Measurements from ENCODE around the gene CBARP.
"Not testable (repeated sequence)": the region's sequence is repeated elsewhere in the genome, so short reads cannot be mapped to it uniquely, and the experiment has no call there.

Gene CBARP

DNA sequence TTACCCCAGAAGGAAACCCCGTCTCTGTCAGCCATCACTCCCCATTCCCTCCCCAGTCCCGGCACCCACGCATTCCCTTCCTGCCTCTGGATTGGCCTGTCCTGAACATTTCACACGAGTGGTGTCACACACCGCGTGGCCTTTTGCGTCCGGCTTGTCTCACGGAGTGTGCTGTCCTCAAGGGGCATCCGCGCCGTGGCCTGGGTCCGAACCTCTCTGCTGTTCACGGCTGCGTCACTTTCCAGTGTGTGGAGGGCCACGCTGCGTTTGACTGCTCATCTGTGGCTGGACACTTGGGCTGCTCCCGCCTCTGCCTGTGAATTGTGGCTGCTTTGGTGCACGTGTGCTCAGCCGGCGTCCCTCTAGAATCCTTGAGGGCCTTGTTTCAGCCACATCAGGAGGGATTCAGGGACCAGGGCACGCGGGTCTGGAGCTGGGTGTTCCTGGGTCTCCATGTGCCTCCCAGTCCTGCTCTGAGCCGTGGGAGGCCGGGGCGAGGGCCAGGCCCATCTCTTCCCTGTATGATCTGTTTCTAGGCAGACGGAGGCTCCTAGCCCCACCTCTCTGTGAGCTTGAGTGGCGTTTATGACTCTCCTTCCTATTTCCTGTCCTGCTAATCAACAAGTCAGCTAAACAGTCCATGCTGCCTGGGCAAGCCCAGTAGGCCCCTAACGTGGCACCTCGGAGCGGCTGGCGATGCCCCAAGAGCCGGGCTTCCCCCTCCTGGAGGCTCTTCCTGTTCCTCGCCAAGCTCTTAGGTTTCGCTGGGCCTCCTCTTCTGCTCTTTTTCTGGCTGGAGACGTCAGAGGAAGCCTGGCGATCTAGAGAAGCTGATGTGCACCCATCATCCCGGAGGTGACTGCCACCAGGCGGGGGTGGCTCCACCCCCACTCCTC lies 24.2 kb downstream of the CBARP start:
- peak; percentile 51 for DNase-seq (ENCODE audit: low read depth)

DNA sequence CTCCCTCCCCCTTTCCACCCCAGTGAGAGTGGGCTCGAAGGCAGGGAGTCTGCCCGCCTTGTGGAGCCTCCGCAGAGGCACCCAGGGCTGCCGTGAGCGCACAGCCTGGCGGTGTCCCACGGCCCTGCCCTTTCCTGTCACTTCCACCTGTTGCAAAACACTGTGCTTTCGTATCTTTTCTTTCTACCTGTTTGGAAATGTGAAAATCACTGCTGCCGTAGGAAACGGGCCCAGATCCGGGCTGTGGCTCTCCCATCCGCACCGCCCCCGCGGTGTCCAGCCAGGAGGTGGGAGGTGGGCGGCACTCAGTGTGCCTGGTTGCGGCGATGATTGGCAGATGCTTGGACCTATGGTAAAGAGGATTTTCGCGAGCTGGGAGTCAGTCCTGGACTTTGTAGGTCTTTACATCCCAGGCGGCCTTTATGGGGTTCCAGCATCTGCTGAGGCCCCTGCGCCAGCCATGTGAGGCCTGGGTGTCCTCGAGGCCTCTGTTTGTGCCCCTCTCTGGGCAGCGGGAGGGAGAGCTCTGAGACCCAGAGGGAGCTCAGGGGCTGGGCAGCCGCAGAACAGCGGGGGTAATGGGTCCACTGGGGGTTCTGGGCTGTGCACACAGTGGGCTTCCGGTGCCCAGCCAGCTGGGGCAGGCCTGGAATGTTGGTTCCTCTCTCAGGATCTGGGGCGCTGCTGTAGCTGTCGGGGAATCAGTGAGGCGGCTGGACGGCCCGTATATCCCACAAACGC lies 26.1 kb downstream of the CBARP start:
- no peak for DNase-seq (ENCODE audit: low read depth)

DNA sequence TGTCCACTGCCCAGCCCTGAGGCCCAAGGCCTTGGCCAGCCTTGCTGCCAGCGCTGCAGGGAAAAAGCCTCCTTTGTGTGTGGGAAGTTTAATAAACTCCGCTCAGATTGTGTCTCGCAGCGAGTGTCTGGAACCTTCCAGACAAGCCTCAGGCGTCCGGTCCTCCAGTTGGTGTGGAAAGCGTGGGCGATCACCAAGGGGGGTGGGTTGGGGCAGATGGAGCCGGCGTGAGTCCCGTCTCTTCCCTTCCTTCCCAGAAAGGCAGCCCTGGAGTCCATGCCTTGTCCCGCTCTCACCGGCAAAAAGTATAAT lies 27.6 kb downstream of the CBARP start:
- DNase-seq (ENCODE audit: low read depth), result no peak

DNA sequence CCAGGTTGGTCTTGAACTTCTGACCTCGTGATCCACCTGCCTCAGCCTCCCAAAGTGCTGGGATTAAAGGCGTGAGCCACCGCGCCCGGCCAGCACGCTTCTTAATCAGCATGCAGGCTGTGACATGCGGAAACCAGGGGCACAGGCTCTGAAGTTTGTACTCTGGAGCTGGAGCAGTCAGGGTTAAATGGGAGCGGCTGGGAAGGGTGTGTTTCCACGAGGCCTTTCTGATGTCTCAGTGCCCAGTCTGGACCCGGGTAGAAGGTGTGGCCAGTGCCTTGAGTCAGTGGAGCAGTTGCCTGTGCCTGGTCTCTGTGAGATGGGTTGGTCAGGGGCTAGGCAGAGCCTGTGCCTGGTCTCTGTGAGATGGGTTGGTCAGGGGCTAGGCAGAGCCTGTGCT lies 29.0 kb downstream of the CBARP start:
- not testable (repeated sequence) for DNase-seq (ENCODE audit: low read depth)

DNA sequence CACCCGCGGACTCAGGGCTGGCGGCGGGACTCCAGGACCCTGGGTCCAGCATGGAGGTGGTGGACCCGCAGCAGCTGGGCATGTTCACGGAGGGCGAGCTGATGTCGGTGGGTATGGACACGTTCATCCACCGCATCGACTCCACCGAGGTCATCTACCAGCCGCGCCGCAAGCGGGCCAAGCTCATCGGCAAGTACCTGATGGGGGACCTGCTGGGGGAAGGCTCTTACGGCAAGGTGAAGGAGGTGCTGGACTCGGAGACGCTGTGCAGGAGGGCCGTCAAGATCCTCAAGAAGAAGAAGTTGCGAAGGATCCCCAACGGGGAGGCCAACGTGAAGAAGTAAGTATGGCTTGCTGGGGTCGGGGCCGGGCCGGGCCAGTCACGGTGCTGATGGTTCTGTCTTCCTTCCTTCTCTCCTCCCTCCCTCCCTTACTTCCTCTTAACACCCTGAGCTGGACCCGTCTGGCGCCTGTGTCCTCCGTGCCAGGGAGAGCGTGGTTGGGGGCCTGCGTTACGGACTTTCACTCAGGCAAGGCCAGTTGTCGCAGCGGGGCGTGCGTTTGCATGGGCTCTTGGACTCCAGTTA lies 30.8 kb downstream of the CBARP start:
- no peak for DNase-seq (ENCODE audit: low read depth)

DNA sequence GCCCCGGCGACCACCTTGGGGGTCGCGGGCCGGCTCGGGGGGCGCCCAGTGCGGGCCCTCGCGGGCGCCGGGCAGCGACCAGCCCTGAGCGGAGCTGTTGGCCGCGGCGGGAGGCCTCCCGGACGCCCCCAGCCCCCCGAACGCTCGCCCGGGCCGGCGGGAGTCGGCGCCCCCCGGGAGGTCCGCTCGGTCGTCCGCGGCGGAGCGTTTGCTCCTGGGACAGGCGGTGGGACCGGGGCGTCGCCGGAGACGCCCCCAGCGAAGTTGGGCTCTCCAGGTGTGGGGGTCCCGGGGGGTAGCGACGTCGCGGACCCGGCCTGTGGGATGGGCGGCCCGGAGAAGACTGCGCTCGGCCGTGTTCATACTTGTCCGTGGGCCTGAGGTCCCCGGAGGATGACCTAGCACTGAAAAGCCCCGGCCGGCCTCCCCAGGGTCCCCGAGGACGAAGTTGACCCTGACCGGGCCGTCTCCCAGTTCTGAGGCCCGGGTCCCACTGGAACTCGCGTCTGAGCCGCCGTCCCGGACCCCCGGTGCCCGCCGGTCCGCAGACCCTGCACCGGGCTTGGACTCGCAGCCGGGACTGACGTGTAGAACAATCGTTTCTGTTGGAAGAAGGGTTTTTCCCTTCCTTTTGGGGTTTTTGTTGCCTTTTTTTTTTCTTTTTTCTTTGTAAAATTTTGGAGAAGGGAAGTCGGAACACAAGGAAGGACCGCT lies 31.5 kb downstream of the CBARP start:
- no peak for DNase-seq (ENCODE audit: low read depth)

DNA sequence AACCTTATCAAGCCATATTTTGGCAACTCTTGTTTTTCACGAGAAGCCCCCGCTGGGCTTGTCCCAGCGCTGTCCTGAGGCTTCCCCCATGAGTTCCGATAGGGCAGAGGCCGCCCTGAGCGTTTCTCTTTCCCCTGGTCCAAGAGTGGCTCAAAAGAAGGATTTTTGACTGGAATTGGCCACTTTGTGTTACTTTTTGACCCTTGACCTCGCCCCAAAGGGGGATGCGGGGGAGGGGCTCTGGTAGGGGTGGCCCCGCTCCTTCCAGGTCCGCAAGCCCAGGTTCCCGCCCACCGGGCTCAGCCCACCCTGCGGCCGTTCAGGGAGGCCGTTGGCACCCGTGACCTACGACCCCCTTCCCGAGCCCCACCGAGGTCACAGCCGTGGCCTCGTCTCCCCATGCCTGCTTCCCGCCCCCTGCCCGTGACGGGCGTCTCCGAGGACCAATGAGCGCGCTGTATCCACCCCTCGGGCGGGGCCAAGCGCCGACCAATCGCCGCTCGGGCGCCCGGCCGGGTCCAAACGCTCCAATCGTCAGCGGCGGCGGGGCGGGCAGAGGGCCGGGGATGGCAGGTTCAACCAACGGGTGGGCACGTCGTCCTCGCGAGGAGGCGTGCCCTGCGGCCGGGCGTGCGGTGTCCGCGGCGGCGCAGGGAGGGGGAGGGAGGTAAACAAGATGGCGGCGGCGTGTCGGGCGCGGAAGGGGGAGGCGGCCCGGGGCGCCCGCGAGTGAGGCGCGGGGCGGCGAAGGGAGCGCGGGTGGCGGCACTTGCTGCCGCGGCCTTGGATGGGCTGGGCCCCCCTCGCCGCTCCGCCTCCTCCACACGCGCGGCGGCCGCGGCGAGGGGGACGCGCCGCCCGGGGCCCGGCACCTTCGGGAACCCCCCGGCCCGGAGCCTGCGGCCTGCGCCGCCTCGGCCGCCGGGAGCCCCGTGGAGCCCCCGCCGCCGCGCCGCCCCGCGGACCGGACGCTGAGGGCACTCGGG lies 32.4 kb downstream of the CBARP start, which contains the start of gene STK11:
STK11 (plus strand) TSS at position 665 of the 986 bp plus-strand sequence. CDS start 1,136 bp downstream, outside the sequence.
- DNase-seq (ENCODE audit: low read depth), result peak; percentile 99

DNA sequence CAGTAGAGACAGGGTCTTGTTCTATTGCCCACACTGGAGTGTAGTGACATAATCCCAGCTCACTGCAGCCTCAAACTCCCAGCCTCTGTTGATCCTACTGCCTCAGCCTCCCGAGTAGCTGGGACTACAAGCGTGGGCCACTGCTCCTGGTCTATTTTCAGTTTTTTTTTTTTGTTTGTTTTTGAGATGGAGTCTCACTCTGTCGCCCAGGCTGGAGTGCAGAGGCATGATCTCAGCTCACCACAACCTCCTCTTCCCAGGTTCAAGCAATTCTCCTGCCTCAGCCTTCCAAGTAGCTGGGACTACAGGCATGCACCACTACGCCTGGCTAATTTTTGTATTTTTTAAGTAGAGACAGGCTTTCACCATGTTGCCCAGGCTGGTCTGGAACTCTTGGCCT lies 37.2 kb downstream of the CBARP start:
- not testable (repeated sequence) for DNase-seq (ENCODE audit: low read depth)

DNA sequence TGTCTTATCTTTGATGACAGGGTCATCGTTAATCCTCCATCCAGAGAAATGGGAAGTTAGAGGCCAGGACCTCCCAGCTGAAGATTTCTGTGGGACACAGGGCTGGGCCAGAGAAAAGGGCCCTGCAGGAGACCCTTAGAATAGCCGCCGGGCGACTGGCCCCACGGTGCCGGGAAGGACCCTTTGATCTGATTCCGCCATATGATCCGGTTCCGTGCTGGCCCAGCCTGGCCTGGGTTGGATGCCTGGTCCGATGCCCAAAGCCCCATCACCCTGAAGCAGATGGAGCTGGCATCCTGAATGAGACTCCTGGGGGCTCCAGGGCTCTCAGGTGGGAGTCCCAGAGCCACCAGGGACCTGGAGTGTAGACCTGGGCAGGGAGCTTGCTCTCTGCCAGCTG lies 38.3 kb downstream of the CBARP start:
- no peak for DNase-seq (ENCODE audit: low read depth)

DNA sequence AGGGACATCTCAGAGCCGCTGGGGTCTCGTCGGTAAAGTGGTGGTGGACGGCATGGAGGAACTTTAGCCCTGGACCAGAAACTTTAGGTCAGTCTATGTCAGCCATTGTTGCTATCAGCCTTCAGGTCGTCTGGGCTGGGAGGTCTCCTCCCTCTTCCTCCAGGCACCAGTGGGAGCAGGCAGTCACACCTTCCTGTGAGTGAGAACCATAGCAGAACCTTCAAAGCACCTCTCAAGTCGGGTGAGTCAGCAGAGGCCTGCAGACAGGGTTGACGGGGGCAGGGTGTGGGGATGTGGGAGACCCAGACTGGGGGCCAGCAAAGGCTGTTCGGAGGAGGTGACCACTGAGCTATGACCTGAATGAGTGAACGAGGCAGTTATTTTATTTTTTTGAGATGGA lies 48.4 kb downstream of the CBARP start:
- no peak for DNase-seq (ENCODE audit: low read depth)

DNA sequence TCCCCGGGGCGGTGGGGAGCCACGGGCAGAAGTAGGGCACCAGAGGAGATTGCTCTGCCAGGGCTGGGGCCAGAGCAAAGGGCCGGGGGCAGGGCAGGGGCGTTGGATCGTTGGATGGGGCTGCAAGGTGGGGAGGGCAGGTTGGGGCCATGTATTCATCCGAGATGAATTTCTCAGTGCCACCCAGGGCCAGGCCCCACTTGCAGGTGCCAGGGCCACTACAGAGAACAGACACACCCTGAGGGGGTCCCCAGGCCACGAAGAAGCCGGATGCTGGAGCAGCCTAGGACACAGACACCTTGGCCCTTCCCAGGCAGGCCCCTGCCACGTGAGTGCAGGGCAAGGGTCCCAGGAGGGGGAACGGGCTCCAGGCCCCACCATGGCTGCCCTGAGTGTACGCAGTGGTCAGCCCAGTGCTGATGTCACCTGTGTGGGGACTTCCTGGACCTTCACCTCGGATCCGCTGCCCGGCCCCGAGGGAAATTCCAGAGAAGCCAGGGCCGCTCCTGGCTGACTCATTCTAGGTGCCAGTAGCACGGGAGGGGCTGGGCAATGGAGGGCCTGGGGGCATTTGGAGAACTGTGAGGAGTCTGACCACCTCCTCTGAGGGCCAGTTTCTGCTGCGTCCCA lies 54.1 kb downstream of the CBARP start:
- no peak for DNase-seq (ENCODE audit: low read depth)

DNA sequence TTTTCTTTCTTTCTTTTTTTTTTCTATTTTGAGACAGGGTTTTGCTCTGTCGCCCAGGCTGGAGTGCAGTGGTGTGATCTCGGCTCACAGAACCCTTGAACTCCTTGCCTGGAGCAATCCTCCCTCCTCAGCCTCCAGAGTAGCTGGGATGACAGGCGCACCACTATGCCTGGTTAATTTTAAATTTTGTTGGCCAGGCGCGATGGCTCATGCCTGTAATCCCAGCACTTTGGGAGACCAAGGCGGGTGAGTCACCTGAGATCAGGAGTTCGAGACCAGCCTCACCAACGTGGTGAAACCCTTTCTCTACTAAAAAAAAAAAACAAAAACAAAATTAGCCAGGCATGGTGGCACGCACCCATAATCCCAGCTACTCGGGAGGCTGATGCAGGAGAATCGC lies 55.1 kb downstream of the CBARP start:
- DNase-seq (ENCODE audit: low read depth), result no peak

DNA sequence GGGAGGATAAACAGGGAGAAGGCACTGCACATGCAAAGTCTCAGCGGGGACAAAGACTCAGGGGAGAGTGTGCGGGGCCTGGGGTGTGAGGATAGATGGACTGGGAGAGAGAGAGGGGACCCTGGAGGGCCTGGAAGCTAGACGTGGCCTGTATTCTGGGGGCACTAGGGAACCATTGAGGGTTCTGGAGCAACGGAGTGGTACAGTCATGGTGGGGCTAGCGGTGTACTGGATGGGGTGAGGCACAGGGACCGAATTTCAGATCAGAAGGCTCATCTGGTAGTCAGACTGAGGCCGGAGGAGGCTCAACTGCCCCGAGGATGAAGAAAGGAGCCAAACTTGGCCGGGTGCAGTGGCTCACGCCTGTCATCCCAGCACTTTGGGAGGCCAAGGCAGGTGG lies 55.7 kb downstream of the CBARP start:
- DNase-seq (ENCODE audit: low read depth), result no peak

DNA sequence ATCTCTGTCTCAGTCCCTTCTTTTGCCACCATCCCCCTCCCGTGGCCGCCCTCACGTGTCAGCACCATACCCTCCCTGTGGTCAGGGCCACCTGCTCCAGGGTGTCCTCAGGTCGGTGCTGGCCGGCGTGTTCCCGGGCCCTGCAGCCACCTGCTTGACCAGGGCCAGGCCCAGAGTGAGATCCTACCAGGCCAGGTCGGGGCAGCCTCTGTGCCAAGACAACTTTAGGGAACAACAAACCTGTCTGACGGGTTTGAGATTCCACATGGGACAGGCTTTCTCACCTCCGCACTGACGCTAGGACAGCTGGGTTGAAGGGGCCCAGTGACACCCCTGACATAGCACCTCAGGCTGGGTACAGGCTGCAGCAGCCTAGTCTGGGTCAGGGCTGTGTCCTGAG lies 56.2 kb downstream of the CBARP start:
- DNase-seq (ENCODE audit: low read depth), result no peak

All from T follicular helper cell (primary cell).